Aorta (tissue), 4 donors: ENCODE data around the gene ENTPD2. TPM values are rescaled to one million over a fixed set of nuclear protein-coding genes. Genes with fewer than 3 reads are reported as not detected.

Experiments
- polyA plus RNA-seq, 2 donors: library from polyadenylated mRNA; stranded (reverse); fragments of 200-250 nt; gene quantifications; one replicate each; pipeline ENCODE4 v1.2.3, GENCODE V29; 2013
- total RNA-seq, 2 donors: library from RNA; stranded (reverse); fragmentation: NEBNext Ultra II Directional; extraction: Animal tissue kit (Norgen Biotek cat#: 25700); gene quantifications; one replicate each; pipeline ENCODE4 v1.2.1, GENCODE V29; 2021
- donor health status: healthy with polysubstance abuse.
- donor health status: Bipolar disorder and iron deficiency.
- donor health status: DM: no; HTN: no; CAD: no.
- donor health status: DM: yes; HTN: yes; CAD: no.

ENTPD2 gene
- total and polyA plus RNA-seq, 4 donors: 0.16 to 1.7 TPM; not detected in 2

Other genes starting within 250 kb of the ENTPD2 start
Only the 30 nearest of the 37 such genes appear.
- gene EDF1, start 187.8 kb downstream of the ENTPD2 start, total RNA-seq: 100 to 1,000 TPM; 193 to 223 TPM
- 100 to 1,000 TPM; 421 to 505 TPM for gene EDF1, start 187.8 kb downstream of the ENTPD2 start, polyA plus RNA-seq
- 10 to 100 TPM in 1 of 2 donors, 1 to 10 TPM in 1; 9.1 to 22.1 TPM for gene TRAF2, start 167.5 kb downstream of the ENTPD2 start, total RNA-seq
- 10 to 100 TPM in 1 of 2 donors, 1 to 10 TPM in 1; 4.8 to 14.0 TPM for gene TRAF2, start 167.5 kb downstream of the ENTPD2 start, polyA plus RNA-seq
- gene FBXW5, start 109.3 kb downstream of the ENTPD2 start, total RNA-seq: 100 to 1,000 TPM in 1 of 2 donors, 10 to 100 TPM in 1; 92.5 to 107 TPM
- 100 to 1,000 TPM; 111 to 191 TPM for gene FBXW5, start 109.3 kb downstream of the ENTPD2 start, polyA plus RNA-seq
- 1 to 10 TPM in 1 of 2 donors, under 1 TPM in 1; 0.90 to 1.1 TPM for gene C8G, start 108.8 kb downstream of the ENTPD2 start, total RNA-seq
- 1 to 10 TPM; 1.8 to 3.1 TPM for gene C8G, start 108.8 kb downstream of the ENTPD2 start, polyA plus RNA-seq
- gene LCN12, start 101.8 kb downstream of the ENTPD2 start, total RNA-seq: 1 to 10 TPM in 1 of 2 donors, under 1 TPM in 1; 0.71 to 1.6 TPM
- 1 to 10 TPM in 1 of 2 donors, not detected in 1; 3.3 TPM for gene LCN12, start 101.8 kb downstream of the ENTPD2 start, polyA plus RNA-seq
- 100 to 1,000 TPM; 128 to 145 TPM for gene PTGDS, start 76.6 kb downstream of the ENTPD2 start, total RNA-seq
- gene PTGDS, start 76.6 kb downstream of the ENTPD2 start, polyA plus RNA-seq: 10 to 100 TPM; 12.2 to 13.9 TPM
- gene LCNL1, start 71.1 kb downstream of the ENTPD2 start, total RNA-seq: 1 to 10 TPM in 1 of 2 donors, under 1 TPM in 1; 0.36 to 1.1 TPM
- gene LCNL1, start 71.1 kb downstream of the ENTPD2 start, polyA plus RNA-seq: under 1 TPM in 1 of 2 donors, not detected in 1; 0.15 TPM
- 10 to 100 TPM; 27.8 to 42.0 TPM for gene PAXX, start 61.6 kb downstream of the ENTPD2 start, total RNA-seq
- 100 to 1,000 TPM in 1 of 2 donors, 10 to 100 TPM in 1; 39.9 to 192 TPM for gene PAXX, start 61.6 kb downstream of the ENTPD2 start, polyA plus RNA-seq
- gene CLIC3, start 57.5 kb downstream of the ENTPD2 start, total RNA-seq: 1 to 10 TPM; 3.8 to 7.0 TPM
- gene CLIC3, start 57.5 kb downstream of the ENTPD2 start, polyA plus RNA-seq: 1 to 10 TPM; 1.6 to 6.7 TPM
- gene ABCA2, start 25.8 kb downstream of the ENTPD2 start, total RNA-seq: 10 to 100 TPM; 27.3 to 60.0 TPM
- 10 to 100 TPM in 1 of 2 donors, 1 to 10 TPM in 1; 9.0 to 48.1 TPM for gene ABCA2, start 25.8 kb downstream of the ENTPD2 start, polyA plus RNA-seq
- under 1 TPM; 0.27 to 0.68 TPM for gene FUT7, start 22.0 kb downstream of the ENTPD2 start, total RNA-seq
- gene FUT7, start 22.0 kb downstream of the ENTPD2 start, polyA plus RNA-seq: not detected
- gene NPDC1, start 7.9 kb downstream of the ENTPD2 start, total RNA-seq: 100 to 1,000 TPM in 1 of 2 donors, 10 to 100 TPM in 1; 99.3 to 217 TPM
- gene NPDC1, start 7.9 kb downstream of the ENTPD2 start, polyA plus RNA-seq: 100 to 1,000 TPM in 1 of 2 donors, 10 to 100 TPM in 1; 26.5 to 190 TPM
- under 1 TPM; 0.26 to 0.60 TPM for gene SAPCD2, start 16.5 kb upstream of the ENTPD2 start, total RNA-seq
- under 1 TPM in 1 of 2 donors, not detected in 1; 0.50 TPM for gene SAPCD2, start 16.5 kb upstream of the ENTPD2 start, polyA plus RNA-seq
- gene UAP1L1, start 23.5 kb upstream of the ENTPD2 start, total RNA-seq: 10 to 100 TPM in 1 of 2 donors, 1 to 10 TPM in 1; 7.9 to 20.6 TPM
- 10 to 100 TPM in 1 of 2 donors, 1 to 10 TPM in 1; 4.1 to 13.2 TPM for gene UAP1L1, start 23.5 kb upstream of the ENTPD2 start, polyA plus RNA-seq
- gene MAN1B1, start 32.9 kb upstream of the ENTPD2 start, total RNA-seq: 10 to 100 TPM; 28.4 to 52.2 TPM
- 100 to 1,000 TPM in 1 of 2 donors, 10 to 100 TPM in 1; 21.2 to 104 TPM for gene MAN1B1, start 32.9 kb upstream of the ENTPD2 start, polyA plus RNA-seq
- gene DPP7, start 60.7 kb upstream of the ENTPD2 start, total RNA-seq: 100 to 1,000 TPM in 1 of 2 donors, 10 to 100 TPM in 1; 97.4 to 153 TPM
- 100 to 1,000 TPM in 1 of 2 donors, 10 to 100 TPM in 1; 98.8 to 598 TPM for gene DPP7, start 60.7 kb upstream of the ENTPD2 start, polyA plus RNA-seq
- gene GRIN1, start 85.1 kb upstream of the ENTPD2 start, total RNA-seq: not detected
- gene GRIN1, start 85.1 kb upstream of the ENTPD2 start, polyA plus RNA-seq: not detected
- not detected for gene LRRC26, start 116.0 kb upstream of the ENTPD2 start, total RNA-seq
- gene LRRC26, start 116.0 kb upstream of the ENTPD2 start, polyA plus RNA-seq: not detected
- not detected for gene TMEM210, start 118.0 kb upstream of the ENTPD2 start, total RNA-seq
- gene TMEM210, start 118.0 kb upstream of the ENTPD2 start, polyA plus RNA-seq: not detected
- gene ANAPC2, start 134.5 kb upstream of the ENTPD2 start, total RNA-seq: 10 to 100 TPM; 38.7 to 54.0 TPM
- 10 to 100 TPM; 13.3 to 84.5 TPM for gene ANAPC2, start 134.5 kb upstream of the ENTPD2 start, polyA plus RNA-seq
- gene SSNA1, start 134.6 kb upstream of the ENTPD2 start, total RNA-seq: 10 to 100 TPM; 30.5 to 37.4 TPM
- gene SSNA1, start 134.6 kb upstream of the ENTPD2 start, polyA plus RNA-seq: 10 to 100 TPM; 77.0 to 87.1 TPM
- gene TPRN, start 146.7 kb upstream of the ENTPD2 start, total RNA-seq: 1 to 10 TPM; 4.3 to 5.9 TPM
- 10 to 100 TPM in 1 of 2 donors, 1 to 10 TPM in 1; 5.5 to 10.8 TPM for gene TPRN, start 146.7 kb upstream of the ENTPD2 start, polyA plus RNA-seq
- 10 to 100 TPM; 21.5 to 25.7 TPM for gene TMEM203, start 151.6 kb upstream of the ENTPD2 start, total RNA-seq
- 10 to 100 TPM; 25.9 to 27.5 TPM for gene TMEM203, start 151.6 kb upstream of the ENTPD2 start, polyA plus RNA-seq
- gene NDOR1, start 151.6 kb upstream of the ENTPD2 start, total RNA-seq: 10 to 100 TPM; 10.0 to 14.2 TPM
- gene NDOR1, start 151.6 kb upstream of the ENTPD2 start, polyA plus RNA-seq: 10 to 100 TPM in 1 of 2 donors, 1 to 10 TPM in 1; 3.0 to 20.4 TPM
- 1 to 10 TPM; 2.2 to 3.4 TPM for gene RNF208, start 168.2 kb upstream of the ENTPD2 start, total RNA-seq
- 10 to 100 TPM in 1 of 2 donors, 1 to 10 TPM in 1; 2.9 to 11.8 TPM for gene RNF208, start 168.2 kb upstream of the ENTPD2 start, polyA plus RNA-seq
- not detected for gene CYSRT1, start 171.1 kb upstream of the ENTPD2 start, total RNA-seq
- gene CYSRT1, start 171.1 kb upstream of the ENTPD2 start, polyA plus RNA-seq: 1 to 10 TPM in 1 of 2 donors, not detected in 1; 1.1 TPM
- gene RNF224, start 173.4 kb upstream of the ENTPD2 start, total RNA-seq: not detected
- gene RNF224, start 173.4 kb upstream of the ENTPD2 start, polyA plus RNA-seq: under 1 TPM; 0.08 to 0.25 TPM
- not detected for gene SLC34A3, start 176.8 kb upstream of the ENTPD2 start, total RNA-seq
- not detected for gene SLC34A3, start 176.8 kb upstream of the ENTPD2 start, polyA plus RNA-seq
- gene TUBB4B, start 187.2 kb upstream of the ENTPD2 start, total RNA-seq: 100 to 1,000 TPM in 1 of 2 donors, 10 to 100 TPM in 1; 86.9 to 152 TPM
- 100 to 1,000 TPM in 1 of 2 donors, 10 to 100 TPM in 1; 94.2 to 128 TPM for gene TUBB4B, start 187.2 kb upstream of the ENTPD2 start, polyA plus RNA-seq
- not detected for gene STPG3, start 197.2 kb upstream of the ENTPD2 start, total RNA-seq
- not detected for gene STPG3, start 197.2 kb upstream of the ENTPD2 start, polyA plus RNA-seq